ENCODE results near the gene TRAPPC2. TPM values are rescaled to one million over a fixed set of nuclear protein-coding genes. Genes with fewer than 3 reads are reported as not detected.

Gene TRAPPC2
- total and polyA plus RNA-seq, 9 of the 15 experiments (the other 6 are each of a cell fraction or from before 2014, with no cell fraction given): 10.3 to 30.6 (median 18.6) TPM

DNA sequence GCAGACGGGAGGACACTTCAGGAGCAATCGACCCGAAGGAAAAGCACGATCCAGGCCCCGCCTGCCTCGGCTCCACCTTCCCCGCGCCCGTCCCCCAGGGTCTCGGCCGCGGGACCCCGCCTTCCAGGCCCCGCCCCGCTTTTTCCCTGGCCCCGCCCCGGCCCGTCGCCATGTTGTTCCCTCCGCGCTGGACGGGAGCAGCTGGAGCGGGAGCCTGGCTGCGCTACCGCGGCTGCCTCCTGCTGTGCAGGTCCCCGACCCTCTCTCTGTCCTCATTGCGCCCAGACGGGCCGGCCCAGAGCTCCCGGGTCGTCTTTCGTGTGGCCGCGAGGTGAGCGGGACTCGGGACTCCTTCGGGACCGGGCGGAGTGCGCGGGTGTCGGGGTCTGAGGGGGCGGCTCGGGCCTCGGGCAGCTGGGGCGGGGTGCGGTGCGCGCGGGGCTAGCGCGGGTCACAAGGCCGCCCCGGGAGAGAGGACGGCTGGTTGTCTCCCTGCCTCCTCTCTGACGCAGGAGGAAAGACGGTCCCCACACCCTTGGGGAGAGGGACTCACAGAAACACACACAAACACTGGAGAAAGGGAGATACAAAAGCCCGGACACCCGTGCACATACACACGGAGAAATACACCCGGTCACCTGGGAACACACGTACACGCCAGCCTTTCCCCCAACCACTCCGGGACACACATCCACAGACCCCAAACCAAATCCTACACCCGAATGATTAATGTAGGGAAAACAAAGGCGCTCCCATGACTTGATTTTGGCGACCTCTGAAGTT is 45.3 kb downstream of the TRAPPC2 start, which contains the start of gene RAB9A (continued):
- TF ChIP-seq, protein P1, sequence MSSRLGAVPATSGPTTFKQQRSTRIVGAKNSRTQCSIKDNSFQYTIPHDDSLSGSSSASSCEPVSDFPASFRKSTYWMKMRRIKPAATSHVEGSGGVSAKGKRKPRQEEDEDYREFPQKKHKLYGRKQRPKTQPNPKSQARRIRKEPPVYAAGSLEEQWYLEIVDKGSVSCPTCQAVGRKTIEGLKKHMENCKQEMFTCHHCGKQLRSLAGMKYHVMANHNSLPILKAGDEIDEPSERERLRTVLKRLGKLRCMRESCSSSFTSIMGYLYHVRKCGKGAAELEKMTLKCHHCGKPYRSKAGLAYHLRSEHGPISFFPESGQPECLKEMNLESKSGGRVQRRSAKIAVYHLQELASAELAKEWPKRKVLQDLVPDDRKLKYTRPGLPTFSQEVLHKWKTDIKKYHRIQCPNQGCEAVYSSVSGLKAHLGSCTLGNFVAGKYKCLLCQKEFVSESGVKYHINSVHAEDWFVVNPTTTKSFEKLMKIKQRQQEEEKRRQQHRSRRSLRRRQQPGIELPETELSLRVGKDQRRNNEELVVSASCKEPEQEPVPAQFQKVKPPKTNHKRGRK (tag; IDR thresholded peaks at IDR 0.05): no peak
- TF ChIP-seq SRSF7 (optimal IDR thresholded peaks at IDR 0.05; ENCODE audit: low read depth, low read length): no peak
- peak; percentile 92 for TF ChIP-seq TFAP4 (CRISPR knock-in tag; IDR thresholded peaks at IDR 0.05; ENCODE audit: borderline replicate concordance)
- peak; percentile 76 for TF ChIP-seq KDM5B (IDR thresholded peaks at IDR 0.05; ENCODE audit: insufficient replicate concordance, low read depth, low read length)
- TF ChIP-seq ZBTB1 (CRISPR knock-in tag; IDR thresholded peaks at IDR 0.05; ENCODE audit: borderline replicate concordance, low read depth): no peak
- TF ChIP-seq ZNF3 (CRISPR knock-in tag; IDR thresholded peaks at IDR 0.05): no peak
- TF ChIP-seq ESRRA (IDR thresholded peaks at IDR 0.05; ENCODE audit: borderline replicate concordance, low read depth): no peak
- TF ChIP-seq HNRNPUL1 (IDR thresholded peaks at IDR 0.05; ENCODE audit: low read length): no peak
- TF ChIP-seq SAFB2 (IDR thresholded peaks at IDR 0.05; ENCODE audit: borderline replicate concordance, low read depth, low read length, severe bottlenecking): no peak
- peak; percentile 29 for TF ChIP-seq RBM22 (IDR thresholded peaks at IDR 0.05; ENCODE audit: low read depth, low read length, poor library complexity, severe bottlenecking)
- TF ChIP-seq ZNF695 (CRISPR knock-in tag; IDR thresholded peaks at IDR 0.05): no peak
- TF ChIP-seq FOS (IDR thresholded peaks at IDR 0.05; ENCODE audit: extremely low read depth, insufficient read length): no peak
- TF ChIP-seq ZNF584 (CRISPR knock-in tag; IDR thresholded peaks at IDR 0.05; ENCODE audit: low read depth): no peak
- no peak for TF ChIP-seq PTRF (tag; IDR thresholded peaks at IDR 0.05)
- no peak for TF ChIP-seq ZNF175 (CRISPR knock-in tag; IDR thresholded peaks at IDR 0.05; ENCODE audit: low read depth)
- TF ChIP-seq RBM39 (optimal IDR thresholded peaks at IDR 0.05; ENCODE audit: low read depth, low read length): peak; percentile 47
- TF ChIP-seq SLC30A9 (CRISPR knock-in tag; IDR thresholded peaks at IDR 0.05): no peak
- TF ChIP-seq ATF1 (CRISPR knock-in tag; IDR thresholded peaks at IDR 0.05): no peak
- TF ChIP-seq ATF1 (tag; IDR thresholded peaks at IDR 0.05): 0 out of 2 replicates have a peak, but pooled peaks have one; percentile 3
- TF ChIP-seq CCNT2 (IDR thresholded peaks at IDR 0.05; ENCODE audit: borderline replicate concordance, extremely low read depth, insufficient read length, low read depth, low read length): peak; percentile 41
- TF ChIP-seq LARP7 (IDR thresholded peaks at IDR 0.05): no peak
- no peak for TF ChIP-seq CC2D1A (IDR thresholded peaks at IDR 0.05)
- no peak for TF ChIP-seq NR0B1 (IDR thresholded peaks at IDR 0.05; ENCODE audit: partially characterized antibody)
- TF ChIP-seq NFATC3 (IDR thresholded peaks at IDR 0.05): no peak

Measured in K562 (cell line).